Right atrium auricular region (tissue), 2 donors: ENCODE measurements around the gene GLP2R. TPM values are rescaled to one million over a fixed set of nuclear protein-coding genes. Genes with fewer than 3 reads are reported as not detected.
A peak's percentile ranks its signal among the peaks of the same experiment; 100 is the strongest.

Experiments used
- DNase-seq: peaks from one replicate; pipeline ENCODE4 v3.0.0-alpha.2; 2019; ENCODE audit warnings: low spot score
- H3K27ac ChIP-seq, 2 donors: fragments of 200-600 bp; sonication (generic); 1 replicate in 1 of 2; 2 replicates in 1 of 2; pipeline ENCODE4 v1.5.1; 2016 to 2019
- H3K27me3 ChIP-seq, 2 donors: fragments of 200-600 bp; sonication (generic); one replicate each; pipeline versions ENCODE4 v1.5.1 to v1.6.0; 2017 to 2019
- H3K36me3 ChIP-seq: fragments of 200-600 bp; sonication (generic); one replicate; pipeline ENCODE4 v1.5.1; 2016
- H3K4me1 ChIP-seq, 2 donors: fragments of 200-600 bp; sonication (generic); one replicate each; pipeline versions ENCODE4 v1.5.1 to v1.6.0; 2017 to 2019
- H3K4me3 ChIP-seq, 2 donors: fragments of 200-600 bp; sonication (generic); 1 replicate in 1 of 2; 2 replicates in 1 of 2; pipeline ENCODE4 v1.5.1; 2017 to 2019; ENCODE audit warnings: mild to moderate bottlenecking in 1 of 2, moderate library complexity in 1 of 2
- H3K9me3 ChIP-seq, 2 donors: fragments of 200-600 bp; sonication (generic); one replicate each; pipeline ENCODE4 v1.5.1; 2019
- total RNA-seq, 2 donors: library from RNA; depleted of rRNA; stranded (reverse); fragments of >200 nt; gene quantifications; one replicate each; pipeline ENCODE4 v1.1.0, GENCODE V29; 2016
- TF ChIP-seq, protein P1 (sequence below), 2 donors: fragments of 200-600 bp; sonication (generic); IDR thresholded peaks; one replicate each; pipeline ENCODE4 v1.5.1; 2019; ENCODE audit warnings: antibody characterized with exemption in 2 of 2

The GLP2R gene
- total RNA-seq, 2 donors from 2014 or later, result 1.0 to 1.7 TPM

DNA sequence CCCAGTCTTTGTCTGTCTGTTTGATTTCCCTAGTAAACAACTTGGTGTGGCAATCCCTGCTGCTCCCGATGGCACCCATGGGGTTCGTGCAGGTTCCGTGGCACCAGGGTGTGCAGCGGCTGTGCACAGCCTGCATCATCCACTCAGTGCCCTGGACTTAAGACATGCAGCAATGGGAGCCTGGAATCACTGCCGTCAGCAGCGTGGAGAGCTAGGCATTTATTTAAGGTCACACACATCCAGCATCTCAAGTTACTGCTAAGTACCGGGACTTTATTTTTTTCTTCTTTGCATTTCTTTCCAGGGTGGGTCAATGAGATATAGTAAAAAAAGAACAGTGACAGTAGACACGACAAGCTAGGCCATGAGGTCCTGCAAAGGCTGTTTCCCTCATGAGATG is 37.1 kb upstream of the GLP2R start:
- Histone ChIP-seq H3K27me3 (no peaks in the 10 kb centered on the region), H3K9me3 (no peaks in the 10 kb centered on the region), H3K27ac (peak overlapping the region; percentile 74 to 75), H3K36me3 (no peaks in the 10 kb centered on the region), H3K4me1 (peaks cover 0 to 21% of the 10 kb centered on the region in 2 donors), H3K4me3 (no peak overlapping the region)
- TF ChIP-seq, protein P1, sequence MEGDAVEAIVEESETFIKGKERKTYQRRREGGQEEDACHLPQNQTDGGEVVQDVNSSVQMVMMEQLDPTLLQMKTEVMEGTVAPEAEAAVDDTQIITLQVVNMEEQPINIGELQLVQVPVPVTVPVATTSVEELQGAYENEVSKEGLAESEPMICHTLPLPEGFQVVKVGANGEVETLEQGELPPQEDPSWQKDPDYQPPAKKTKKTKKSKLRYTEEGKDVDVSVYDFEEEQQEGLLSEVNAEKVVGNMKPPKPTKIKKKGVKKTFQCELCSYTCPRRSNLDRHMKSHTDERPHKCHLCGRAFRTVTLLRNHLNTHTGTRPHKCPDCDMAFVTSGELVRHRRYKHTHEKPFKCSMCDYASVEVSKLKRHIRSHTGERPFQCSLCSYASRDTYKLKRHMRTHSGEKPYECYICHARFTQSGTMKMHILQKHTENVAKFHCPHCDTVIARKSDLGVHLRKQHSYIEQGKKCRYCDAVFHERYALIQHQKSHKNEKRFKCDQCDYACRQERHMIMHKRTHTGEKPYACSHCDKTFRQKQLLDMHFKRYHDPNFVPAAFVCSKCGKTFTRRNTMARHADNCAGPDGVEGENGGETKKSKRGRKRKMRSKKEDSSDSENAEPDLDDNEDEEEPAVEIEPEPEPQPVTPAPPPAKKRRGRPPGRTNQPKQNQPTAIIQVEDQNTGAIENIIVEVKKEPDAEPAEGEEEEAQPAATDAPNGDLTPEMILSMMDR (IDR thresholded peaks at IDR 0.05), result no peak
- DNase-seq, result no peak

DNA sequence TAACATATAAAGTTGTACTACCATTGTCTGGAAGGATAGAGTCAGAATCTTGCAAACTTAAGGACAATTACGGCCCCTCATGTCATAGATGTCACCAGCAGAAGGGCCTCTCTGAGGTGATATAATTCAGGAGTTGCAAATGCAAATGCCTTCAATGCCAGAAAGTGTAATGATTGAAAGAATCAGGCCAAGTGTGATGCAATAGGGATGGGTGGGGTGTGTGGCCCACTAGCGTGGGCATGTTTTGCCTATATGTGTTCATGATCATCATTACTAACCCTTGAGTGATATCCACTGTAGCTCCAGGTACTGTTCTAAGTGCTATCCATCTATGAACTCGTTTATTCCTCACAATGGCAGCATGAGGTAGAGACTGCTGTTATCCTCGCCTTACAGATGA is 35.4 kb upstream of the GLP2R start:
- Histone ChIP-seq H3K27me3 (no peaks in the 10 kb centered on the region), H3K4me3 (peak overlapping the region; percentile 5 to 43), H3K36me3 (no peaks in the 10 kb centered on the region), H3K27ac (peak overlapping the region; percentile 74 to 75), H3K4me1 (peaks cover 0 to 21% of the 10 kb centered on the region in 2 donors), H3K9me3 (no peaks in the 10 kb centered on the region)
- TF ChIP-seq, protein P1 (IDR thresholded peaks at IDR 0.05), result no peak
- no peak for DNase-seq

DNA sequence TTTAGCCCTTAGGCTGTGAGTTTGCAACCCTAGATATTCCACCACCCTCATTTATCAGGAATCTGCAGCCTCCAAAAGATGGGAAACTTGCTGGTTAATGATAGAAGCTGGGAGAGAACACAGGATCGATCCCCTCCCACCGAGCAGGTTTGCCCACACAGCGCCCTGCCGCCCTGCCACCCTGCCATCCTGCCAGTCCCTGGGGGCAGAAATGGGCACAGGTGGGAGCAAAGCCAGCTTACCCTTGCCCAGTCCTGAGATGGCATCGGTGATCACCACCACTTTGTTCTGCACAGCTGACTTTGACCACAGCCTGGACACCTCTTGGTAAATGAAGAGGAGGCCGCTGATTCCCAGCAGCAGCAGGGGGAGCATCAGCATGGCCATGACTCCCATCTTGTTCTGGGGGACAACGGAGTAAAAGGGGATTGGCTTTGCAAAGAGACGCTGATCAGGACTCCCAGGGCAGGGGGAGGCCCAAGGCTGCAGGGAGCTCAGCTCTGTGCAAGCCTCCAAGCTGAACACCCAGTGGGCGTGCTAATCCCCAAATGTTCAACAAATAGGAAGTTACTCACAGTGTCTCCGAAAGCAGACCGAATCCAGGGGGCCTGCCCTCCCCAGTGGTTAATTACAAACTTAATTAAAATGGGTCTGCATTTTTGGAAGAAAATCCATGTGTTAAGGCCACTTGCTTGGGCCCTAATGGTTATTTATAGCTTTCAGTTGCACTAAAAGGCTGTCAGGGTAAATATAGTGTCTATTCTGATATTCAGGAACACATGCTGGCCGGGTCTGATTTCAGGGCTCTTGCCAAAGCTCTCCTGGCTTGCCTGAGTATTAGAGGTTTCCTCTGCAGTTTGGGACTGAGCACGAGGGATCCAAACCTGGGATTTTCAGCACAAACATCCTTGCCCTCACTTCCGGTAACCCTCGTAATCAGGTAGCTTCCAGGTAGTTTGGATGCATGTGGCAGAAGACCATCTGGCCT is 34.5 kb upstream of the GLP2R start, which contains the start of gene DHRS7C:
Gene DHRS7C (minus strand): TSS at position 704 of the 988 bp plus-strand sequence. CDS start 308 bp downstream, at position 396.
- DNase-seq, result no peak
- H3K27ac ChIP-seq, result peak within 1 kb of the TSS; percentile 74 to 75

DNA sequence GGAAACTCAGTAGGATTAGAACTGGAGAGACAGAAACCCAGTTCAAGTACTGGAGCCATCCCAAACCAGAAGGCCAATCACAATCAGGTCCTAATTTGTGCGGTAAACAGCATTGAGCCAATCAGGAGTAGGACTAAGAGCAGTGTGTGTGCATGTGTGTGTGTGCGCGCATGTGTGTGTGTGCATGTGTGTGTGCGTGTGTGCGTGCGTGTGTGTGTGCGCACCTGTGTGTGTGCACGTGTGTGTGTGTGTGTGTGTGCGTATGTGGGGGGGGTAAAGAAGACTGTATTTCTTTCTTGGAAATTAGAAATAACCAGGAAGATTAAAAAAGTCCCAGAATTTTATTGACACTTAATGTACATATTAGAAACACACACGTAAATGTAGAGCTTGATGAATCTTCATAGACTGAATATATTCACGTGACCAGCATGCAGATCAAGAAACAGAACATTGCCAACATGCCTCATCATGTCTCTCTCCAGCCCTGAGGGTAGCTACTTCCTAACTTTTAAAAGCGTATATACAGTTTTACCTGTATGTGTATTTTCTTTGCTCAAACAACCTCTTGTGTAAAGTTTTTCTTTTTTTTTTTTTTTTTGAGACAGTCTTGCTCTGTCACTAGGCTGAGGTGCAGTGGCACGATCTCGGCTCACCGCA is 33.4 kb upstream of the GLP2R start:
- DNase-seq, result no peak
- Histone ChIP-seq H3K27ac (peak overlapping the region; percentile 74 to 75), H3K9me3 (no peaks in the 10 kb centered on the region), H3K4me1 (peaks cover 0 to 21% of the 10 kb centered on the region in 2 donors), H3K36me3 (no peaks in the 10 kb centered on the region), H3K27me3 (no peaks in the 10 kb centered on the region), H3K4me3 (no peak overlapping the region)
- TF ChIP-seq, protein P1 (IDR thresholded peaks at IDR 0.05), result no peak

More for the DNA sequence above, 34.5 kb upstream of the GLP2R start, which contains the start of gene DHRS7C:
- Histone ChIP-seq H3K27me3 (no peaks in the 10 kb centered on the region), H3K9me3 (no peaks in the 10 kb centered on the region), H3K4me3 (peak within 1 kb of the TSS; percentile 30 to 43), H3K36me3 (no peaks in the 10 kb centered on the region), H3K4me1 (peaks cover 0 to 21% of the 10 kb centered on the region in 2 donors)
- TF ChIP-seq, protein P1 (IDR thresholded peaks at IDR 0.05), result peak in 1 of 2 donors; percentile 11

DNA sequence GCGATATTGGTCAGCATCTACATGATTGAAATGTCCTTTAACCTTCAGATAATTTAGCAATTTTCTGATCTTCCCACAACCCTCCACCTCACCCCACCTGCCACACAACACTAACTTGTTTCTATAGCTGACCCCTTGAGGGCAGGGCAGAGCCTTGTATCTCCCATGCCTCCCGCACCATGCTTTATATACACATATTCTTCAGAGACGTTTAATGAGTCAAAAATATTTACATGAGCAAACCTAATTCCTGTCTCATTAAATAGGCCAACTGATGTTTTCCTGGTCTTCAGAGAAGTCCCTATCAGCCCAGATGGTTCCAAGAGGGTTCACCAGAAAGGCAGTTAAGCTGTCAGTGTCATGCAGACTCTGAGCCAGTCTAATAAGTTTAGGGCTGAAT is 27.7 kb upstream of the GLP2R start:
- H3K36me3 ChIP-seq, result no peaks in the 10 kb centered on the region
- TF ChIP-seq, protein P1 (IDR thresholded peaks at IDR 0.05), result no peak

More for the DNA sequence above, 27.7 kb upstream of the GLP2R start:
- Histone ChIP-seq H3K4me1 (peaks cover 0 to 11% of the 10 kb centered on the region in 2 donors), H3K27ac (peak overlapping the region; percentile 68 to 79), H3K4me3 (no peak overlapping the region), H3K9me3 (no peaks in the 10 kb centered on the region), H3K27me3 (no peaks in the 10 kb centered on the region)
- no peak for DNase-seq
